Keratinocyte (primary cell): ENCODE results near the gene PAFAH2. TPM values are rescaled to one million over a fixed set of nuclear protein-coding genes. Genes with fewer than 3 reads are reported as not detected.

Experiments used
- DNase-seq: peaks from one replicate; pipeline ENCODE4 v3.0.0-alpha.2; 2011; ENCODE audit warnings: low read depth, missing footprints, low spot score
- FAIRE-seq: peaks from 2 replicates; lab custom pipeline; 2011; peaks lifted over from hg19 to GRCh38; lab: Jason Lieb, UNC
- H2AFZ ChIP-seq: 2 replicates; pipeline ENCODE4 v1.6.0; 2012; ENCODE audit warnings: low read length, control low read depth, inconsistent platforms; ENCODE audit not compliant: control insufficient read depth
- H3K27ac ChIP-seq: 2 replicates; pipeline ENCODE4 v1.5.1; 2011; ENCODE audit warnings: low read length; ENCODE audit not compliant: control insufficient read depth, insufficient read depth
- H3K27me3 ChIP-seq: 3 replicates; pipeline ENCODE4 v1.6.0; 2011; ENCODE audit warnings: low read length; ENCODE audit not compliant: control insufficient read depth, insufficient read depth; ENCODE audit errors: extremely low read depth
- H3K36me3 ChIP-seq, 2 experiments: 2 replicates in 1 of 2; 3 replicates in 1 of 2; pipeline ENCODE4 v1.5.1; 2011; ENCODE audit warnings: low read length in 2 of 2, mild to moderate bottlenecking in 1 of 2; ENCODE audit not compliant: control insufficient read depth in 2 of 2, insufficient read depth in 2 of 2; ENCODE audit errors: extremely low read depth in 1 of 2
- H3K4me1 ChIP-seq: 3 replicates; pipeline ENCODE4 v1.5.1; 2011; ENCODE audit warnings: low read length; ENCODE audit not compliant: control insufficient read depth, insufficient read depth; ENCODE audit errors: extremely low read depth
- H3K4me2 ChIP-seq: 3 replicates; pipeline ENCODE4 v1.6.0; 2011; ENCODE audit warnings: low read depth, low read length; ENCODE audit not compliant: control insufficient read depth, insufficient read depth; ENCODE audit errors: extremely low read depth
- H3K4me3 ChIP-seq, 3 experiments: fragments of 200-600 bp in 1 of 3; sonication (generic) in 1 of 3; 2 replicates in 2 of 3; 3 replicates in 1 of 3; pipeline ENCODE4 v1.5.1; 2011 to 2016; ENCODE audit warnings: low read length in 3 of 3, mild to moderate bottlenecking in 3 of 3, control low read depth in 2 of 3, inconsistent platforms in 1 of 3, low read depth in 1 of 3, mixed read lengths in 1 of 3, mixed run types in 1 of 3, moderate library complexity in 1 of 3; ENCODE audit not compliant: control insufficient read depth in 2 of 3, insufficient read depth in 2 of 3; ENCODE audit errors: extremely low read depth in 1 of 3
- H3K79me2 ChIP-seq: 2 replicates; pipeline ENCODE4 v1.6.0; 2012; ENCODE audit warnings: low read length; ENCODE audit not compliant: control insufficient read depth, insufficient read depth
- H3K9ac ChIP-seq: 3 replicates; pipeline ENCODE4 v1.6.0; 2011; ENCODE audit warnings: low read length; ENCODE audit not compliant: control insufficient read depth, insufficient read depth; ENCODE audit errors: extremely low read depth
- H3K9me1 ChIP-seq: 3 replicates; pipeline ENCODE4 v1.6.0; 2011; ENCODE audit warnings: low read length; ENCODE audit not compliant: control insufficient read depth, insufficient read depth; ENCODE audit errors: extremely low read depth
- H3K9me3 ChIP-seq: 2 replicates; pipeline ENCODE4 v1.5.1; 2012; ENCODE audit warnings: low read depth, low read length; ENCODE audit not compliant: control insufficient read depth
- H4K20me1 ChIP-seq: 3 replicates; pipeline ENCODE4 v1.6.0; 2011; ENCODE audit warnings: low read length; ENCODE audit not compliant: control insufficient read depth, insufficient read depth; ENCODE audit errors: extremely low read depth
- CTCF ChIP-seq, 3 experiments: IDR thresholded peaks in 1 of 3; conservative IDR thresholded peaks in 1 of 3; optimal IDR thresholded peaks in 1 of 3; 2 replicates in 2 of 3; 3 replicates in 1 of 3; pipeline versions ENCODE3 to v1.5.1; 2011; ENCODE audit warnings: low read length in 3 of 3, mild to moderate bottlenecking in 3 of 3, moderate library complexity in 2 of 3, control low read depth in 1 of 3, inconsistent platforms in 1 of 3; ENCODE audit not compliant: insufficient read depth in 2 of 3; ENCODE audit errors: extremely low read depth in 1 of 3
- EZH2 ChIP-seq: IDR thresholded peaks from one replicate; pipeline ENCODE4 v1.6.1; 2012; ENCODE audit warnings: inconsistent platforms, mild to moderate bottlenecking, low read length, moderate library complexity
- dilution Hi-C: fragments of 300-500 bp; cut with MboI; formaldehyde crosslinking; loops from one replicate; pipeline ENCODE4 v1.7.0; 2020; ENCODE audit warnings: low sequenced_read_pairs; ENCODE audit not compliant: extremely low pct_ligation_motif_present
- polyA plus RNA-seq, 5 experiments: library from polyadenylated mRNA; depleted of rRNA in 3 of 5; stranded (reverse) in 3 of 5; stranded (forward) in 1 of 5; unstranded in 1 of 5; fragments of >200 nt; gene quantifications; 1 replicate in 1 of 5; 2 replicates in 3 of 5; 3 replicates in 1 of 5; pipeline versions ENCODE4 v1.2.1 to v1.2.3, GENCODE V29; 2011 to 2012; ENCODE audit warnings: missing spikeins in 2 of 5, low read depth in 1 of 5, low replicate concordance in 1 of 5

PAFAH2 gene
- polyA plus RNA-seq, 1 donor (not counting 4 experiments of a cell fraction or from before 2014, with no cell fraction given), result 15.5 TPM

GRCh38 chr1:25978403-25978802 lies 19.5 kb downstream of the PAFAH2 start:
- no peak overlapping the region for H3K9ac ChIP-seq
- no peak overlapping the region for H3K4me3 ChIP-seq
- H3K79me2 ChIP-seq, result no peaks in the 10 kb centered on the region
- no peaks in the 10 kb centered on the region for H4K20me1 ChIP-seq
- no peaks in the 10 kb centered on the region for H3K9me3 ChIP-seq
- no peak for TF ChIP-seq CTCF (optimal IDR thresholded peaks at IDR 0.05 in 1 of 3, IDR thresholded peaks at IDR 0.05 in 1 of 3, conservative IDR thresholded peaks at IDR 0.05 in 1 of 3; ENCODE audit: extremely low read depth in 1 of 3, insufficient read depth in 2 of 3, low read length in 3 of 3)
- TF ChIP-seq EZH2, result no peak
- dilution Hi-C loops, result loop anchor here (25.0 kb wide), 1 partner anchor 91 kb away; the partner anchor contains the start of gene PAQR7
- H2AFZ ChIP-seq, result no peak overlapping the region
- H3K27me3 ChIP-seq, result no peaks in the 10 kb centered on the region
- H3K27ac ChIP-seq, result no peak overlapping the region
- H3K36me3 ChIP-seq, result peaks cover 9 to 20% of the 10 kb centered on the region in 2 experiments
- FAIRE-seq (no peak), DNase-seq (no peak)
- no peak overlapping the region for H3K4me2 ChIP-seq
- H3K4me1 ChIP-seq, result no peaks in the 10 kb centered on the region
- no peaks in the 10 kb centered on the region for H3K9me1 ChIP-seq

GRCh38 chr1:25977801-25978200 lies 20.1 kb downstream of the PAFAH2 start:
- TF ChIP-seq EZH2 (no peak), CTCF (optimal IDR thresholded peaks at IDR 0.05 in 1 of 3, IDR thresholded peaks at IDR 0.05 in 1 of 3, conservative IDR thresholded peaks at IDR 0.05 in 1 of 3; ENCODE audit: extremely low read depth in 1 of 3, insufficient read depth in 2 of 3, low read length in 3 of 3) (no peak)
- FAIRE-seq (no peak), DNase-seq (no peak)
- dilution Hi-C loops, result loop anchor here (25.0 kb wide), 1 partner anchor 90 kb away; the partner anchor contains the start of gene PAQR7
- Histone ChIP-seq H3K4me1 (no peaks in the 10 kb centered on the region), H3K4me3 (no peak overlapping the region), H3K4me2 (no peak overlapping the region), H3K27me3 (no peaks in the 10 kb centered on the region), H3K27ac (no peak overlapping the region), H4K20me1 (no peaks in the 10 kb centered on the region), H3K36me3 (peaks cover 9 to 15% of the 10 kb centered on the region in 2 experiments), H3K79me2 (no peaks in the 10 kb centered on the region), H3K9ac (no peak overlapping the region), H3K9me1 (no peaks in the 10 kb centered on the region), H3K9me3 (no peaks in the 10 kb centered on the region), H2AFZ (no peak overlapping the region)
